Ammon's horn (tissue), 1 donor: ENCODE data around the gene LMAN1.

ENCODE experiments used
- DNase-seq: peaks from one replicate; pipeline ENCODE4 v3.0.0-alpha.2; 2016; ENCODE audit warnings: low spot score

Gene LMAN1

GRCh38 chr18:59303656-59304195, 55.3 kb downstream of the LMAN1 start:
- no peak for DNase-seq

GRCh38 chr18:59303006-59303405, 56.1 kb downstream of the LMAN1 start:
- DNase-seq, result no peak

GRCh38 chr18:59301929-59302328, 57.1 kb downstream of the LMAN1 start:
- no peak for DNase-seq

GRCh38 chr18:59300676-59301285, 58.3 kb downstream of the LMAN1 start:
- no peak for DNase-seq

GRCh38 chr18:59298871-59299270, 60.2 kb downstream of the LMAN1 start:
- no peak for DNase-seq

- DNase-seq, result no peak
Measured at GRCh38 chr18:59293317-59293716, 65.7 kb downstream of the LMAN1 start.

- DNase-seq, result no peak
Measured at GRCh38 chr18:59286341-59286740, 72.7 kb downstream of the LMAN1 start.

- DNase-seq, result no peak
Measured at GRCh38 chr18:59282341-59282740, 76.7 kb downstream of the LMAN1 start.

GRCh38 chr18:59279722-59280121, 79.3 kb downstream of the LMAN1 start:
- no peak for DNase-seq

- DNase-seq, result no peak
Measured at GRCh38 chr18:59279193-59279592, 79.9 kb downstream of the LMAN1 start.

GRCh38 chr18:59278793-59279192, 80.3 kb downstream of the LMAN1 start:
- DNase-seq, result no peak
